ENCODE measurements around the gene SH2D3C.

DNA sequence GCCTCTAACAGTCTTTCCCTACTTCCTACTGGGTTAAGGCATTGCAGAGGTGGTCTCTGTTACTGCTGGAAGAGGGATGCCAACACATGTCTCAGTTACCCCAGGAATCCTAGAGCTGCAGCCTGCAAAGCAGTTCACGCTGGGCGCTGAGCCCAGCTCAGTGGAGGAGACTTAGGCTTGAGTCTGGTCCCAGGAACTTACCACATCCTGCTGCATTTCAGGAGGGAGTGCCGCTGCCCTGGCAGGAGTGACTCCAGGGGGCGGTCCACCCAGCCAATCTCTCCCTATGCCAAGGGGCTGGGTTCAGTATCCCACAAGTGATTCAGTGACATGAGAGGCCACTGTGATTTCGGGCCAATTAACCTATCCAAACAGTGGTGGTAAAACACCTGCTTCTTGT is 55.0 kb downstream of the SH2D3C start:
- TF ChIP-seq, protein P1, sequence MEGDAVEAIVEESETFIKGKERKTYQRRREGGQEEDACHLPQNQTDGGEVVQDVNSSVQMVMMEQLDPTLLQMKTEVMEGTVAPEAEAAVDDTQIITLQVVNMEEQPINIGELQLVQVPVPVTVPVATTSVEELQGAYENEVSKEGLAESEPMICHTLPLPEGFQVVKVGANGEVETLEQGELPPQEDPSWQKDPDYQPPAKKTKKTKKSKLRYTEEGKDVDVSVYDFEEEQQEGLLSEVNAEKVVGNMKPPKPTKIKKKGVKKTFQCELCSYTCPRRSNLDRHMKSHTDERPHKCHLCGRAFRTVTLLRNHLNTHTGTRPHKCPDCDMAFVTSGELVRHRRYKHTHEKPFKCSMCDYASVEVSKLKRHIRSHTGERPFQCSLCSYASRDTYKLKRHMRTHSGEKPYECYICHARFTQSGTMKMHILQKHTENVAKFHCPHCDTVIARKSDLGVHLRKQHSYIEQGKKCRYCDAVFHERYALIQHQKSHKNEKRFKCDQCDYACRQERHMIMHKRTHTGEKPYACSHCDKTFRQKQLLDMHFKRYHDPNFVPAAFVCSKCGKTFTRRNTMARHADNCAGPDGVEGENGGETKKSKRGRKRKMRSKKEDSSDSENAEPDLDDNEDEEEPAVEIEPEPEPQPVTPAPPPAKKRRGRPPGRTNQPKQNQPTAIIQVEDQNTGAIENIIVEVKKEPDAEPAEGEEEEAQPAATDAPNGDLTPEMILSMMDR (IDR thresholded peaks at IDR 0.05) = no peak
- no peak for TF ChIP-seq POLR2A (IDR thresholded peaks at IDR 0.05)
